BJ (cell line): ENCODE results near the gene B2M. TPM values are rescaled to one million over a fixed set of nuclear protein-coding genes. Genes with fewer than 3 reads are reported as not detected.
"Not testable (repeated sequence)": the region's sequence is repeated elsewhere in the genome, so short reads cannot be mapped to it uniquely, and the experiment has no call there.

ENCODE experiments used
- CTCF ChIA-PET: fragments of 350-600 bp; formaldehyde crosslinking; extraction: SDS; loops from one replicate; lab custom pipeline; 2021; ENCODE audit warnings: antibody characterized with exemption, inconsistent platforms; lab: Yijun Ruan, JAX
- POLR2A ChIA-PET: fragments of 300-600 bp; sonication (Branson Sonifier 250); formaldehyde crosslinking; extraction: SDS; loops from one replicate; lab custom pipeline; 2021; ENCODE audit warnings: antibody characterized with exemption; lab: Charles Lee
- DNase-seq: peaks from one replicate; pipeline ENCODE4 v3.0.0-alpha.2; 2011; ENCODE audit warnings: low read depth
- H3K27me3 ChIP-seq: 2 replicates; pipeline ENCODE4 v1.6.0; 2011; ENCODE audit warnings: low read length; ENCODE audit not compliant: control insufficient read depth, insufficient read depth
- H3K36me3 ChIP-seq: 2 replicates; pipeline ENCODE4 v1.5.1; 2011; ENCODE audit warnings: low read length; ENCODE audit not compliant: control insufficient read depth, insufficient read depth
- H3K4me3 ChIP-seq: 2 replicates; pipeline ENCODE4 v1.5.1; 2011; ENCODE audit warnings: low read depth, mild to moderate bottlenecking, control low read depth, low read length
- polyA plus RNA-seq: library from polyadenylated mRNA; depleted of rRNA; stranded (reverse); fragments of >200 nt; gene quantifications from 2 replicates; pipeline ENCODE4 v1.2.3, GENCODE V29; 2011
- TF ChIP-seq, protein P1 (sequence below): IDR thresholded peaks from 2 replicates; pipeline ENCODE4 v1.5.1; 2011; ENCODE audit warnings: low read depth, mild to moderate bottlenecking, control low read depth, inconsistent platforms, low read length, moderate library complexity; ENCODE audit not compliant: insufficient read depth

B2M gene
- polyA plus RNA-seq, 1 experiment, result 2,480 TPM

DNA sequence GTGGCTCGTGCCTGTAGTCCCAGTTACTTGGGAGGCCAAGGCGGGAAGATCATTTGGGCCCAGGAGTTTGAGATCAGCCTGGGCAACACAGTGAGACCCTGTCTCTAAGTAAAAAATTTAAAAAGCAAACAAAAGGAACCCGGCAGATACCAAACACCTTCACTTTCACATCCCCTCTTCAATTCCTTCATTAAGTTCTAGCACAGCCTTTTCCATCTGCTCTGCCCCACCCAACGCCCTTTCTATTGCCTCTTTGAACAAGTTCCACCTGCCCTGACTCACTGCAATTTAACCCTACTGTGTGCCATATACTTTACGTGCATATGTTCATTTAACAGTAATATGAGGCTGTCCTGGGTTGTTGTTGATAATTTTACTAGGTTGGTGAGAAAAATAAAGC is 35.4 kb upstream of the B2M start:
- Histone ChIP-seq H3K36me3 (no peaks in the 10 kb centered on the region), H3K4me3 (no peak overlapping the region), H3K27me3 (peaks cover 17% of the 10 kb centered on the region)
- TF ChIP-seq, protein P1, sequence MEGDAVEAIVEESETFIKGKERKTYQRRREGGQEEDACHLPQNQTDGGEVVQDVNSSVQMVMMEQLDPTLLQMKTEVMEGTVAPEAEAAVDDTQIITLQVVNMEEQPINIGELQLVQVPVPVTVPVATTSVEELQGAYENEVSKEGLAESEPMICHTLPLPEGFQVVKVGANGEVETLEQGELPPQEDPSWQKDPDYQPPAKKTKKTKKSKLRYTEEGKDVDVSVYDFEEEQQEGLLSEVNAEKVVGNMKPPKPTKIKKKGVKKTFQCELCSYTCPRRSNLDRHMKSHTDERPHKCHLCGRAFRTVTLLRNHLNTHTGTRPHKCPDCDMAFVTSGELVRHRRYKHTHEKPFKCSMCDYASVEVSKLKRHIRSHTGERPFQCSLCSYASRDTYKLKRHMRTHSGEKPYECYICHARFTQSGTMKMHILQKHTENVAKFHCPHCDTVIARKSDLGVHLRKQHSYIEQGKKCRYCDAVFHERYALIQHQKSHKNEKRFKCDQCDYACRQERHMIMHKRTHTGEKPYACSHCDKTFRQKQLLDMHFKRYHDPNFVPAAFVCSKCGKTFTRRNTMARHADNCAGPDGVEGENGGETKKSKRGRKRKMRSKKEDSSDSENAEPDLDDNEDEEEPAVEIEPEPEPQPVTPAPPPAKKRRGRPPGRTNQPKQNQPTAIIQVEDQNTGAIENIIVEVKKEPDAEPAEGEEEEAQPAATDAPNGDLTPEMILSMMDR, result no peak
- POLR2A ChIA-PET, result no interaction called here
- CTCF ChIA-PET, result interaction anchor here (1.0 kb wide), 1 partner anchor 13 kb away, joined by 3 read pairs; the partner anchor contains the start of gene SPG11
- DNase-seq, result no peak

DNA sequence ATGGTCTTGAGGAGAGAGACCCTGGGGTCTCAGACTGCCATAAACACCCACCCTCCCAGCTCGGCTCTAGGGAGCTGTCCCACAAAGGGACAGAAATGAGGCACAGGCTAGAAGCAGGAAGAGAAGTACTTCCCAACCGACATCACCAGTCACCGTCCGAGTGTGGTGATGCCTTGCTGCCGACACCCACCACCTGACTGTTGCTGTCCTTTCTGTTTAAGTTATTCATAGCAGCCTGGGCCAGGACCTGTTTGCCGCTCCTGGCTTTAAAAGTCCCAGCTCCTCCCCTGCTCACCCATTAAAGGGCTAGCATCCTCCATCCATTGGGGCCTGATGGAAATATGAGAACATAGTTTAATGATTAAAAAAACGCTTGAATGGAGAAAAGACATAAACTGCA is 34.6 kb upstream of the B2M start:
- TF ChIP-seq, protein P1, result no peak
- POLR2A ChIA-PET, result no interaction called here
- CTCF ChIA-PET, result interaction anchor here (0.9 kb wide), 1 partner anchor 13 kb away, joined by 4 read pairs; the partner anchor contains the start of gene SPG11

DNA sequence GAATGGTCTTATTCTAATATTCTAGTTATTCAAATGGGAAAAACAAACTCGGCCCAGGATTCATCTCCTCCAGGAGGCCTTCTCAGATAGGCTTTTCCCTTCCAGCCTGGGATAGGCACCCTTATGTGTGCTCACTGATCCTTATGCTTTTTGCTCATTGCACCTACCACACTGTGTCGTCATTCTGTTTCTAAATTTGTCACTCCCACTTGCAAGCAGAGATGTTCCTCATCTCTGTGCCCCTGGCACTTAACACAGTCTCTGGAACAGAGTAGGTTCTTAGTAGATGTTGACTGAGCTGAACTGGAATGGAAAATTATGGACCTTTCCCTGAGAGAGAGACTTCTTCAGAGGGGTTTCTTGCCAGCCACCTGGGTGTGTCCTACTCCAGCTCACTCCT is 29.1 kb upstream of the B2M start:
- CTCF ChIA-PET, result interaction anchor here (1.4 to 3.0 kb wide), 3 partner anchors 12 to 29 kb away, joined by 3 to 13 read pairs (median 4); partner anchors contain the start of genes B2M, PATL2 and SPG11
- POLR2A ChIA-PET, result no interaction called here

More for the DNA sequence above, 34.6 kb upstream of the B2M start:
- no peak for DNase-seq
- H3K27me3 ChIP-seq, result peaks cover 20% of the 10 kb centered on the region
- no peak overlapping the region for H3K4me3 ChIP-seq
- H3K36me3 ChIP-seq, result no peaks in the 10 kb centered on the region

DNA sequence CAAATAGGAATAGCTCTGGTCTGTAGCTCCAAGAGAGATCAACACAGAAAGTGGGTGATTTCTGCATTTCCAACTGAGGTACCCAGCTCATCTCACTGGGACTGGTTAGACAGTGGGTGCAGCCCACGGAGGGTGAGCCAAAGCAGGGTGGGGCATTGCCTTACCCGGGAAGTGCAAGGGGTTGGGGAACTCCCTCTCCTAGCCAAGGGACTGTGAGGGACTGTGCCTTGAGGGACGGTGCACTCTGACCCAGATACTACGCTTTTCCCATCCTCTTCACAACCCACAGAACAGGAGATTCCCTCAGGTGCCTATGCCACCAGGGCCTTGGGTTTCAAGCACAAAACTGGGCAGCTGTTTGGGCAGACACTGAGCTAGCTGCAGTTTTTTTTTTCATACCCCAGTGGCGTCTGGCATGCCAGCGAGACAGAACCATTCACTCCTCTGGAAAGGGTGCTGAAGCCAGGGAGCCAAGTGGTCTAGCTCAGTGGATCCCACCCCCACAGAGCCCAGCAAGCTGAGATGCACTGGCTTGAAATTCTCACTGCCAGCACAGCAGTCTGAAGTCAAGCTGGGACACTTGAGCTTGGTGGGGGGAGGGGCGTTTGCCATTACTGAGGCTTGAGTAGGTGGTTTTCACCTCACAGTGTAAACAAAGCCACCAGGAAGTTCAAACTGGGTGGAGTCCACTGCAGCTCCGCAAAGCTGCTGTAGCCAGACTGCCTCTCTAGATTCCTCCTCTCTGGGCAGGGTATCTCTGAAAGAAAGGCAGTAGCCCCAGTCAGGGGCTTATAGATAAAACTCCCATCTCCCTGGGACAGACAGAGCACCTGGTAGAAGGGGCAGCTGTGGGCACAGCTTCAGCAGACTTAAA is 28.3 kb upstream of the B2M start:
- CTCF ChIA-PET, result interaction anchor here (1.4 to 3.0 kb wide), 4 partner anchors 13 to 28 kb away, joined by 3 to 13 read pairs (median 4); partner anchors contain the start of genes B2M, PATL2 and SPG11
- H3K36me3 ChIP-seq, H3K4me3 ChIP-seq, DNase-seq, POLR2A ChIA-PET: not testable (repeated sequence)
- H3K27me3 ChIP-seq, result peaks cover 12% of the 10 kb centered on the region

More for the DNA sequence above, 29.1 kb upstream of the B2M start:
- peaks cover 12% of the 10 kb centered on the region for H3K27me3 ChIP-seq
- DNase-seq, result no peak
- TF ChIP-seq, protein P1, result no peak
- H3K4me3 ChIP-seq, result no peak overlapping the region
- H3K36me3 ChIP-seq, result no peaks in the 10 kb centered on the region

DNA sequence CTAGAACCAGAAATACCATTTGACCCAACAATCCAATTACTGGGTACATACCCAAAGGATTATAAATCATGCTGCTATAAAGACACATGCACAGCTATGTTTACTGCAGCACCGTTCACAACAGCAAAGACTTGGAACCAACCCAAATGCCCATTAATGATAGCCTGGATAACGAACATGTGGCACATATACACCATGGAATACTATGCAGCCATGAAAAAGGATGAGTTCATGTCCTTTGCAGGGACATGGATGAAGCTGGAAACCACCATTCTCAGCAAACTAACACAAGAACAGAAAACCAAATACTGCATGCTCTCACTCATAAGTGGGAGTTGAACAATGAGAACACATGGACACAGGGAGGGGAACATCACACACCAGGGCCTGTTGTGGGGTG is 22.0 kb upstream of the B2M start:
- CTCF ChIA-PET, result interaction anchor here (1.0 to 1.3 kb wide), 2 partner anchors 14 to 26 kb away, joined by 3 read pairs; partner anchors contain the start of gene SPG11
- H3K36me3 ChIP-seq, DNase-seq, H3K4me3 ChIP-seq, H3K27me3 ChIP-seq, POLR2A ChIA-PET: not testable (repeated sequence)

DNA sequence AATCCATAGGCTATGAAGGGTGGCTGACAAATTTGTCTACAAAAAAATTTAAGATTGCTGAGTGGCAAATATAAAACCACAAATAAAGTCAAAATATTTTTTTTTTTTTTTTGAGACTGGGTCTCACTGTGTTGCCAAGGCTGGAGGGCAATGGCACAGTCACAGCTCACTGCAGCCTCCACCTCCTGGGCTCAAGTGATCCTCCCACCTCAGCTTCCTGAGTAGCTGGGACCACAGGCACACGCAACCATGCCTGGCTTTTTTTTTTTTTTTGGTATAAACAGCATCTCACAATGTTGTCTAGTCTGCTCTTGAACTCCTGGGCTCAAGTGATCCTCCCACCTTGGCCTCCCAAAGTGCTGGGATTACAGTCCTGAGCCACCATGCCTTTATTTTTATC is 21.1 kb upstream of the B2M start:
- H3K4me3 ChIP-seq, H3K27me3 ChIP-seq, H3K36me3 ChIP-seq, POLR2A ChIA-PET, DNase-seq: not testable (repeated sequence)
- CTCF ChIA-PET, result interaction anchor here (1.3 kb wide), 1 partner anchor 20 kb away, joined by 3 read pairs; no protein-coding TSS in a partner anchor
